HG02840 (cell line): Measurements from ENCODE around the gene SUOX.
"Not testable (repeated sequence)": the region's sequence is repeated elsewhere in the genome, so short reads cannot be mapped to it uniquely, and the experiment has no call there.

ENCODE experiments used
- ATAC-seq: cut with Tn5 transposase; IDR thresholded peaks from one replicate; pipeline ENCODE4 v1.9.1; 2021; ENCODE audit warnings: mild to moderate bottlenecking, moderate library complexity, moderate number of reproducible peaks; ENCODE audit not compliant: unreplicated experiment, low FRiP score

The SUOX gene

GRCh38 chr12:56017181-56017580 is 20.1 kb downstream of the SUOX start:
- no peak for ATAC-seq

DNA sequence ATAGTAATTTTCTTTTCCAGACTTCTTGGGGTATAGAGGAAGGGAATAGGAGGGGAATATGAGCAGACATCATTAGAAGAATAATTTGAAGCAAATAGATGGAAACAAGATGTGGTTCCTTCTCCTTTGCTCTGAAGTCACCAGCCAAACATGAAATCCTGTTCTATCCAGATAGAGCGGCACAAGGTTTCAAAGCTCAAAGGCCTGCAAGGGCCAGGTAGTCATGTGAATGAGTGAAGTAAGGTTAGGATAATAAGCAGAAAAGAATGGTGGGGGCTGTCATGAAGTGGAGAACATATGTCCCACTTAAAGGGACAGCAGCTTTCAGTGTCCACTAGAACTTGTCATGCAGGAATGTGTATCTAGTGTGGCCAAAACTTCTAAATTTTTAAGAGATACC is 21.3 kb downstream of the SUOX start:
- ATAC-seq = no peak

DNA sequence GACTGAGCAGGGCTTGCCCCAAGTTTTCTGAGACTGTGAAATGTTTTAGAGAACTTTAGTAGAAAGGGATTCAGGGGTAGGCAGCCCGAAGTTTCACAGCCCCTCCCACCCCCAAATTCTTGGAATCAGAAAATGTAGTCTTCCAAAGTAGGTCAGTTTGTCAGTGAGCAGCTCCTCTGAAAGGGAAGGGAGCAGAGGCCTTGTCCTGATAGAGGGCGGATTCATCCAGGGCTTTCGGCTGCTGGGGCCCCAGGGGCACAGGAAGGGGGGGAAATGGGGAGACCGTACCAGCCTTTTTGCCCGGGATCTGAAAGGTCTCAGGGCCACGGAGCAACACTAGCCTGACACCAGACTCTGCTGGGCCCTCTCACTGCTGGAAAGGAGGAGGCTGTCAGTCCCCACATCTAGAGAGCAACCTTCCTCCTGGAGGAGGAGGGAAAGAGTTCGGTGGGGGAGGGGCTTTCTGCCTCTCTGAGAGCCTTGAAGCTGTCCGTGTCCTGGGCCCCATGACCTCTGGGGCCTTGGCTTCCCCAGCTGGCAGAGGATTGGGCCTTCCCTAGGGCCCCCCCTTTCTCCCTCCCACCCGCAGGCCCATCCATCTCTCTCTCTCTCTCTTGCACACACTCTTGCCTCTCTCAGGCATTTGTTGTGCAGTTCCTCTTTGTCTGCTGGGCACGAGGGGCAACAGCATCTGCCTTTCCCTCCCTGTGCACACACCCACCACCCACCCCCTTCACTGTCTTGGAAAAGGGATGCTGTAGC is 23.5 kb downstream of the SUOX start, which contains the start of gene IKZF4:
Gene IKZF4 (plus strand): TSS at position 621 of the 762 bp plus-strand sequence. CDS start 451 bp downstream, outside the sequence.
- ATAC-seq = no peak

DNA sequence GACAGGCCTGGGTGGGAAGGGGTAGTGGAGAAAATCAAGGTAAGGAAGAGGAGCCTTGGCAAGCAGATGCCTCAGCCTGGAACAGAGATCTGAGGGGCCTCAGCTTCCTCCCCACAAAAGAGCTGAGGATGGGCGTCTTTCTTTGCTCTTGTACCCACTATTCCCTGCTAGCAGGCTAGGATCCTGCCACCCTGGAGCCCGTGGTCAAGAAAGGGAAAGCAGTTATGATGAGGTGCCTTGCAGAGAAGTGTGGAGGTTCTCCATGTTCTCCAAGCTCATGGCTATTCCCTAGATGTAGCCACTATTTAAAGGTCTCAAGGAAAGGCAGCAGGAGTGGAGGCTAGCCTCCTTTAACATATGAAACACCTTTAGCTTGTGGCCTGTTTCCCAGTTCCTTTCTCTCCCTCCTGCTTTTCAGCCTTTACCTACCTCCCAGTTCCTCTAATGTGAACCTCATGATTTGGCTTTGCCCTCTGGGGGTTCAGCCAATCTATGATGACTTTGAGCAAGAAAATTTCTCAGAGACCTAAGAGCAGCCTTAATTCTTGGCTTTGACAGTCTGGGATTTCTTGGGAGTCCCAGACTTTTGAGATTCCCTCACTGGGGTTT is 24.9 kb downstream of the SUOX start:
- ATAC-seq = no peak

GRCh38 chr12:56028511-56029165 is 31.6 kb downstream of the SUOX start:
- ATAC-seq = no peak

DNA sequence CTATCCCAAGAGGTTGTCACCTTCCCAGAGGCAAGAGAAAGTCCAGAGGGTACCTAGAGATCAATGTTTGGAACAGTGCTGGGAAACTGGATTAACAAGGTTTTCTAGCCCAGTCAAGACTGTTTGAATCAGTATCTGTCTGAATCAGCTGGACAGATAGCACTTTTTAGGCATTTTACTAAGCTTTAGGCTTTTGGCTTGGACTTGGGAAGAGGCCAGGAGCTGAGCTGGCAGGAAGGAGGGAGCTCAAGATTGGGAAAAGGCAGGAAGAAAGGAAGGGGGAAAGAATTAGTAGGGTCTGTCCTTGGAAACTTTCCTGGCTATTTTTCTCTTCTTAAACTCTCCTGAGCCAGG is 32.1 kb downstream of the SUOX start:
- no peak for ATAC-seq

GRCh38 chr12:56029666-56030293 is 32.7 kb downstream of the SUOX start:
- ATAC-seq = no peak

DNA sequence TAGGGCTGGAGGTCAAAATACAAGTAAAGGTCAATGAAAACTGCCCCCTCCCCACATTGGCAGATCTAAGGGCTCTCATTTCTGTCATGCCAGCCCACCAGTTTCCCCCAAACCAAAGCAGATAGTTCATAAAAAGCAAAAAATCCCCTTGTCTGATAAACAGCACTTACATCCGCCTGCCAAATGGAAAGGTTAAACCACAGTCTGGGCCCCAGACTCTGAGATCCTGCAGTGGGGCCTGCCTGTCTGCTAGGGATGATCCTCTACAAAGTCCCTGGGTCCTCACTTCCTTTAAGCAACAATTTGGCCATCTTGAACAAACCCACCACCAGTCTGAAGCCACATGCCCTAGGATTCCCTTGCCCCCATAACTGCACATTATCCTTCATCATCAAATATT is 34.9 kb downstream of the SUOX start:
- no peak for ATAC-seq

DNA sequence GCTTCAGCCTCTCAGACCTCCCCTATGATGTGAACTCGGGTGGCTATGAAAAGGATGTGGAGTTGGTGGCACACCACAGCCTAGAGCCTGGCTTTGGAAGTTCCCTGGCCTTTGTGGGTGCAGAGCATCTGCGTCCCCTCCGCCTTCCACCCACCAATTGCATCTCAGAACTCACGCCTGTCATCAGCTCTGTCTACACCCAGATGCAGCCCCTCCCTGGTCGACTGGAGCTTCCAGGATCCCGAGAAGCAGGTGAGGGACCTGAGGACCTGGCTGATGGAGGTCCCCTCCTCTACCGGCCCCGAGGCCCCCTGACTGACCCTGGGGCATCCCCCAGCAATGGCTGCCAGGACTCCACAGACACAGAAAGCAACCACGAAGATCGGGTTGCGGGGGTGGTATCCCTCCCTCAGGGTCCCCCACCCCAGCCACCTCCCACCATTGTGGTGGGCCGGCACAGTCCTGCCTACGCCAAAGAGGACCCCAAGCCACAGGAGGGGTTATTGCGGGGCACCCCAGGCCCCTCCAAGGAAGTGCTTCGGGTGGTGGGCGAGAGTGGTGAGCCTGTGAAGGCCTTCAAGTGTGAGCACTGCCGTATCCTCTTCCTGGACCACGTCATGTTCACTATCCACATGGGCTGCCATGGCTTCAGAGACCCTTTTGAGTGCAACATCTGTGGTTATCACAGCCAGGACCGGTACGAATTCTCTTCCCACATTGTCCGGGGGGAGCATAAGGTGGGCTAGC is 37.7 kb downstream of the SUOX start:
- ATAC-seq = no peak

- no peak for ATAC-seq
Measured at GRCh38 chr12:56037161-56037560, 40.1 kb downstream of the SUOX start.

GRCh38 chr12:56038022-56038655 is 41.1 kb downstream of the SUOX start:
- no peak for ATAC-seq

DNA sequence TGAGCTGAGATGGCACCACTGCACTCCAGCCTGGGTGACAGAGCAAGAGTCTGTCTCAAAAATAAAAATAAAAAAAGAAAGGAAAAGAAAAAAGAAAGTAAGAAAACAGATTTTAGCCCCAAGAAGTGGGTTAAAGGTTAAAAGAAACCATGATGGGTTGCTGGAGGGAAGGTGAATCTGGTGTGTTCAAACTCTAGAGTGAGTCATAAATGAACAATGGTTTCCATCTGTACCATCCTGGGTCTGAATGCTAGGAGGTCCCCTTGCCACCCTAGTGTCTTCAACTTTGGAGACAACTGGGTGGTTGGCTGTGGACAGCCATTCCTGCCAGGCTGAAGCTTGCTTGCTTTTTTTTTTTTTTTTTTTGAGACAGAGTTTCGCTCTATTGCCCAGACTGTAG is 43.1 kb downstream of the SUOX start:
- no peak for ATAC-seq

GRCh38 chr12:56040963-56041551 is 44.0 kb downstream of the SUOX start:
- no peak for ATAC-seq

- ATAC-seq = peak; percentile 97
Measured at GRCh38 chr12:56041552-56042429, 44.7 kb downstream of the SUOX start, which contains the start of gene RPS26. Gene RPS26, plus strand, starts transcription at chr12:56041918. Its CDS starts 249 bp downstream, at chr12:56042167.

- ATAC-seq = not testable (repeated sequence)
Measured at GRCh38 chr12:56042430-56042813, 45.3 kb downstream of the SUOX start.

- ATAC-seq = no peak
Measured at GRCh38 chr12:56042843-56043242, 45.8 kb downstream of the SUOX start.

DNA sequence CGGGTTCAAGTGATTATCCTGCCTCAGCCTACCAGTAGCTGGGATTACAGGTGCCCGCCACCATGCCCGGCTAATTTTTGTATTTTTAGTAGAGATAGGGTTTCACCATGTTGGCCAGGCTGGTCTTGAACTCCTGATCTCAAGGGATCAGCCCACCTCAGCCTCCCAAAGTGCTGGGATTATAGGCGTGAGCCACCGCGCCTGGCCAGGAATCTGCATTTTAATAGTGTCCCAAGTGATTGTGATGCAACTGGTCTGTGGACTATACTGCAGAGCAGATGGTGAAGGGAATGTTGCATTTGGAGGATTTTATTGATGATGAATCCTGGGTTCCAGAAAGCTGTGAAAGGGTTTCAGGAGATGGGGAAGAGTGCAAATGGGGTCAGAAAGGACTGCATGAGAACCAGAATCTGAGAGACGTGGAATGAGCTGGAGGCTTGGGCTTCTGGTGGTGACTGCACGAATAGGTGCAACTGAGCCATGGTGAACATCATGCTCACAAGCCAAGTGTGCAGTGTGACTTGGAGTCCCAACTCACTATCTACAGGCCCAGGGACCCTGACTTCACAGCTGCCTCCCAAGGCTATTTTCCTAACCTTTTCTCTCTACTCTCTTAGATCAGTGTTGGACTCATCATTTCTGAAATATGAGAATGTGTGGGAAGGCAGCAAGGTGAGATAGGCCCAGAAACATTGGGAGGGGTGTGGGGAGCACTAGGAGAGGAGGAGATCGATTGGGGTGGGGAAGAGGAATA is 49.1 kb downstream of the SUOX start:
- no peak for ATAC-seq

DNA sequence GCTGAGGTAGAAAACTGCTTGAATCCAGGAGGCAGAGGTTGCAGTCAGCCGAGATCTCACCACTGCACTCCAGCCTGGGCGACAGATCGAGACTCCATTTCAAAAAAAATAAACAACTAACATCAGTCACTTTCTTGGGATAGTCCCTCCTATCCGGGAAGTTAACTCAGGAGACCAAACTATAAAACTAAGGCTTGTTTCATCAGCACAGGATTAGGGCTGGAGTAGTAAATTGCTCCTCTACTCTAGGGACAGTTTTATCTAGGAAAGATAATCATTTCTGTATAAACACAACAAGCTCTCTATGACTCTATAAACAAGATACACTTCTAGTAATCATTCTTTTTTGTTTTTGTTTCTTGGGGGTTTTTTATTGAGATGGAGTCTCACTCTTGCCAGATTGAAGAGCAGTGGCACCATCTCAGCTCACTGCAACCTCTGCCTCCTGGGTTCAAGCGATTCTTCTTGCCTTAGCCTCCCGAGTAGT is 56.4 kb downstream of the SUOX start:
- no peak for ATAC-seq
